Panc1 (cell line): ENCODE measurements around the gene MSI2. TPM values are rescaled to one million over a fixed set of nuclear protein-coding genes. Genes with fewer than 3 reads are reported as not detected.

ENCODE experiments used
- ATAC-seq: fragments of 200-7000 bp; cut with Tn5 transposase; 2 replicates; pipeline ENCODE4 v1.9.1; 2020; ENCODE audit warnings: mild to moderate bottlenecking, moderate library complexity
- BruUV-seq: library from RNA; stranded (reverse); fragments of 400-500 nt; replicated peaks from 2 replicates; lab custom pipeline; 2021; lab: Mats Ljungman, UMichigan
- CTCF ChIA-PET: fragments of 300-600 bp; sonication (Branson Sonifier 250); formaldehyde crosslinking; loops from one replicate; lab custom pipeline; 2022; ENCODE audit warnings: antibody characterized with exemption; lab: Charles Lee
- POLR2A ChIA-PET: fragments of 300-600 bp; sonication (Branson Sonifier 250); formaldehyde crosslinking; loops from one replicate; lab custom pipeline; 2022; ENCODE audit warnings: antibody characterized with exemption; lab: Charles Lee
- DNase-seq: peaks from one replicate; pipeline ENCODE4 v3.0.0-alpha.2; 2010; ENCODE audit warnings: low read depth, low spot score
- H3K27ac ChIP-seq: 2 replicates; pipeline ENCODE4 v1.5.1; 2011; ENCODE audit warnings: mild to moderate bottlenecking, low read length, inconsistent platforms
- H3K27me3 ChIP-seq: fragments of 200-500 bp; sonication (Bioruptor generic); 2 replicates; pipeline ENCODE4 v1.6.0; 2014; ENCODE audit warnings: low read length, inconsistent platforms; ENCODE audit not compliant: control insufficient read depth, insufficient read depth
- H3K36me3 ChIP-seq: fragments of 200-500 bp; sonication (Bioruptor generic); 2 replicates; pipeline ENCODE4 v1.5.1; 2014; ENCODE audit warnings: inconsistent platforms, mild to moderate bottlenecking, low read length, moderate library complexity; ENCODE audit not compliant: control insufficient read depth, insufficient read depth
- H3K4me1 ChIP-seq: 2 replicates; pipeline ENCODE4 v1.5.1; 2011; ENCODE audit warnings: inconsistent platforms, mild to moderate bottlenecking, low read length, moderate library complexity; ENCODE audit not compliant: control insufficient read depth, insufficient read depth
- H3K4me3 ChIP-seq, 2 experiments: 2 replicates each; pipeline ENCODE4 v1.5.1; 2011 to 2012; ENCODE audit warnings: low read depth in 2 of 2, low read length in 2 of 2, mild to moderate bottlenecking in 2 of 2, inconsistent platforms in 1 of 2, moderate library complexity in 1 of 2
- H3K9me3 ChIP-seq: fragments of 200-500 bp; sonication (Bioruptor generic); 2 replicates; pipeline ENCODE4 v1.5.1; 2014; ENCODE audit warnings: low read depth, mild to moderate bottlenecking, inconsistent platforms, low read length, moderate library complexity; ENCODE audit not compliant: control insufficient read depth, insufficient read depth
- CTCF ChIP-seq: fragments of 450-650 bp; IDR thresholded peaks from 2 replicates; pipeline ENCODE4 v1.5.1; 2017; ENCODE audit warnings: mild to moderate bottlenecking
- POLR2AphosphoS5 ChIP-seq: IDR thresholded peaks from 2 replicates; pipeline ENCODE4 v1.6.1; 2012; ENCODE audit warnings: mild to moderate bottlenecking, low read depth, low read length, moderate library complexity
- REST ChIP-seq, 2 experiments: IDR thresholded peaks; 2 replicates each; pipeline ENCODE4 v1.6.1; 2011 to 2012; ENCODE audit warnings: low read depth in 2 of 2, control low read depth in 1 of 2, low read length in 1 of 2, mild to moderate bottlenecking in 1 of 2, moderate library complexity in 1 of 2; ENCODE audit not compliant: insufficient read depth in 1 of 2
- SIN3A ChIP-seq: IDR thresholded peaks from 2 replicates; pipeline ENCODE4 v1.6.1; 2012; ENCODE audit warnings: low read depth, mild to moderate bottlenecking, low read length, moderate library complexity, borderline replicate concordance; ENCODE audit not compliant: insufficient read depth
- TCF7L2 ChIP-seq: IDR thresholded peaks from 2 replicates; pipeline ENCODE4 v1.6.1; 2011; ENCODE audit warnings: mild to moderate bottlenecking, low read depth, low read length, inconsistent platforms
- in situ Hi-C: cut with HindIII; loops from 2 replicates; pipeline ENCODE4 v1.10.0; 2016; ENCODE audit warnings: low sequenced_read_pairs, low pct_unique_long_range_greater_than_20kb
- intact Hi-C: fragments of 100-400 bp; cut with micrococcal nuclease; formaldehyde crosslinking; loops from one replicate; pipeline ENCODE4 v1.10.0; 2022; ENCODE audit not compliant: unreplicated experiment
- total RNA-seq: library from RNA; stranded (reverse); gene quantifications from one replicate; pipeline ENCODE4 v1.2.1, GENCODE V29; 2021; ENCODE audit not compliant: unreplicated experiment

The MSI2 gene
- total RNA-seq, 1 experiment from 2014 or later: 38.5 TPM

GRCh38 chr17:57289130-57289529 lies 32.8 kb downstream of the MSI2 start:
- BruUV-seq: no TSS peak
- no peaks in the 10 kb centered on the region for H3K9me3 ChIP-seq
- intact Hi-C loops: no loop called here
- TF ChIP-seq POLR2AphosphoS5: no peak
- TF ChIP-seq TCF7L2: no peak
- TF ChIP-seq CTCF: no peak
- no peak for TF ChIP-seq REST (IDR thresholded peaks at IDR 0.05; ENCODE audit: insufficient read depth in 1 of 2, low read depth in 2 of 2, low read length in 1 of 2)
- no peak for TF ChIP-seq SIN3A
- ChIA-PET POLR2A (interaction anchor here (0.5 to 0.7 kb wide), 2 partner anchors 345 to 1717 kb away, joined by 3 to 4 read pairs; no protein-coding TSS in a partner anchor), CTCF (no interaction called here)
- DNase-seq (no peak), ATAC-seq (no peak)
- H3K4me3 ChIP-seq: no peak overlapping the region
- H3K27me3 ChIP-seq: no peaks in the 10 kb centered on the region
- H3K4me1 ChIP-seq: no peaks in the 10 kb centered on the region
- in situ Hi-C loops: no loop called here
- H3K36me3 ChIP-seq: no peaks in the 10 kb centered on the region
- no peak overlapping the region for H3K27ac ChIP-seq

GRCh38 chr17:57289613-57290012 lies 33.3 kb downstream of the MSI2 start:
- Histone ChIP-seq H3K4me1 (no peaks in the 10 kb centered on the region), H3K4me3 (no peak overlapping the region), H3K9me3 (no peaks in the 10 kb centered on the region), H3K27ac (no peak overlapping the region), H3K36me3 (no peaks in the 10 kb centered on the region), H3K27me3 (no peaks in the 10 kb centered on the region)
- ChIA-PET CTCF (no interaction called here), POLR2A (no interaction called here)
- BruUV-seq: no TSS peak
- ATAC-seq (no peak), DNase-seq (no peak)
- no peak for TF ChIP-seq SIN3A
- TF ChIP-seq REST (IDR thresholded peaks at IDR 0.05; ENCODE audit: insufficient read depth in 1 of 2, low read depth in 2 of 2, low read length in 1 of 2): no peak
- no peak for TF ChIP-seq CTCF
- intact Hi-C loops: no loop called here
- in situ Hi-C loops: no loop called here
